GM12891 (cell line): ENCODE results near the gene TM9SF1.

Experiments used
- DNase-seq: peaks from one replicate; pipeline ENCODE4 v3.0.0; 2011; ENCODE audit warnings: low spot score; ENCODE audit not compliant: insufficient read length
- FAIRE-seq: peaks from 2 replicates; lab custom pipeline; 2011; peaks lifted over from hg19 to GRCh38; lab: Jason Lieb, UNC
- PAX5 ChIP-seq: IDR thresholded peaks from 2 replicates; pipeline ENCODE4 v1.6.1; 2011; ENCODE audit warnings: low read length, moderate library complexity, mild to moderate bottlenecking; ENCODE audit not compliant: insufficient read depth, severe bottlenecking
- POLR2A ChIP-seq: IDR thresholded peaks from 2 replicates; pipeline ENCODE4 v1.6.1; 2011; ENCODE audit warnings: low read depth, low read length, control low read depth
- POLR2AphosphoS5 ChIP-seq: IDR thresholded peaks from 2 replicates; pipeline ENCODE4 v1.6.1; 2011; ENCODE audit warnings: low read depth, low read length, control low read depth
- POU2F2 ChIP-seq: IDR thresholded peaks from 2 replicates; pipeline ENCODE4 v1.6.1; 2011; ENCODE audit warnings: low read depth, mild to moderate bottlenecking, control low read depth, low read length, moderate library complexity
- SPI1 ChIP-seq: IDR thresholded peaks from 2 replicates; pipeline ENCODE4 v1.6.1; 2011; ENCODE audit warnings: low read depth, low read length, control low read depth
- TAF1 ChIP-seq: IDR thresholded peaks from 2 replicates; pipeline ENCODE4 v1.6.1; 2011; ENCODE audit warnings: low read depth, low read length, control low read depth

Gene TM9SF1

DNA sequence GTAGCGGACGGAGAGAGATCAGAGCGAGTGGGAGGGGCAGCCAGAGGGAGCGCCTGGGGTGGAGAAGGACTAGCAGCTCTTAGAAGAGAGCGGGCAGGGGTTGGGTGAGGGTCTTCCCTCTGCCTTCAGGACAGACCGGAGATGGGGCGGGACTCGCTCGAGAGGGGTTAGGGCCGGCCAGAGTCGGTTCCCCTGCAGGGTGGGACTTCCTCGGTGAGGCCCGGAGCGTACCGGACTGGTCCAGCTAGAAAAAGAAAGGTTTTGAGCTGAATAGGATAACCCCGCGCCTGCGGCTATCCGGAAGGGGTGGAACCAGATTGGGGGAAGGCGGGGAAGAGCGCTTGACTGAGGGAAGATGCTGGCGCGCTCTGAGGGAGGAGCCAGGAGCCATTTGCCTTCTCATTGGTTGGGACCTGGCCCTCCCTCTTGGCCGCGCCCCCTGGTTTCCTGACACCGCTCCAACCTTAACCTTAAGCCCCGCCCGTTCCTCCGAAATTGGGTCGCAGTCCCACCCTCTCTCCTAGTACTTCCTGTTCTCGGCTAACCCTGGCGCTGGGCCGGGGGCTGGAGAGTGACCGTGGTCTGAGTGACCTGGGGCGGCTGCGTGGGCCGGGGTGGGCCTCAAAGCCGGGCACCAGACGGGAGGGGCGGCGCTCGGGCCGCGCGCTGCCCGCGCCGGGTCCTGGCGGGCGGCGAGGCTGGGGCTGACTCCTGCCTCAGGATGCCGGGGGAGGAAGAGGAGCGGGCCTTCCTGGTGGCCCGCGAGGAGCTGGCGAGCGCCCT is 48.1 kb downstream of the TM9SF1 start, which contains the start of gene RNF31:
Gene RNF31, plus strand, starts transcription at position 521 of the 783 bp plus-strand sequence. Its CDS starts 201 bp downstream, at position 722.
- TF ChIP-seq POU2F2 (no peak), POLR2A (no peak), POLR2AphosphoS5 (peak; percentile 30; the same call in 1 of the 2 replicates)
- FAIRE-seq, result peak; percentile 98
- peak; percentile 95 for DNase-seq

DNA sequence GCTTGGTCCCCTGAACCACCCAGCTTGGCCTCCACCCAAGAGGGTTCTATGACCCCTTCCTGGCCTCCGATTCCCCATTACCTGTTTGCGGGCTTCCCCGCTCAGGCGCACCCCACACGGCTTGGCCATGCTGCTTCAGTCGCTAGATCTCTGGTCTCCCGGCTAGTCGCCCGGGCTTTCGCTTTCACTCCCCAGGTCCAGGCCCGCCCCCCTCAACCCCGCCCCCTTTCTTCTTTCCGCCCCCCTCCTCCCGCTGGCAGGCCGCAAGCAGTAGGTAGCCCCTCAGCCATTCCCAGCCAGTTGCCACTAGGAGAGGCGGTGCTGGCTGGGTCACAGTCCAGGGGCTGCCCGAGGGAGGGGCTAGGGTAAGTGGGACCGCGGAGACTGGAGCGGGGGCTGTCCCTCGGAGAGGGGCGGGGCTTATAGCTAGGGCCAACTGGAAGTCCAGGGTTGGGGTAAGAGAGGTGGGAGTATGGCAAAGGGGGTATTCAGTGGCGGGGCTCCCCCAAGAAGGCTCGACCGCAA is 48.7 kb downstream of the TM9SF1 start, which contains the start of gene PSME2:
Gene PSME2, minus strand, starts transcription at position 158 of the 525 bp plus-strand sequence. Its CDS starts 29 bp downstream, at position 129.
- TF ChIP-seq POLR2A (peak; percentile 78), SPI1 (no peak), TAF1 (no peak), PAX5 (peak; percentile 68), POU2F2 (0 out of 2 replicates have a peak, but pooled peaks have one; percentile 12), POLR2AphosphoS5 (peak; percentile 83)
- peak; percentile 93 for FAIRE-seq
- peak; percentile 92 for DNase-seq

- DNase-seq (no peak), FAIRE-seq (peak; percentile 23)
- TF ChIP-seq POLR2AphosphoS5 (no peak), TAF1 (no peak), PAX5 (no peak), SPI1 (no peak)
These were observed 49.4 kb downstream of the TM9SF1 start for GRCh38 chr14:24145690-24146452.

DNA sequence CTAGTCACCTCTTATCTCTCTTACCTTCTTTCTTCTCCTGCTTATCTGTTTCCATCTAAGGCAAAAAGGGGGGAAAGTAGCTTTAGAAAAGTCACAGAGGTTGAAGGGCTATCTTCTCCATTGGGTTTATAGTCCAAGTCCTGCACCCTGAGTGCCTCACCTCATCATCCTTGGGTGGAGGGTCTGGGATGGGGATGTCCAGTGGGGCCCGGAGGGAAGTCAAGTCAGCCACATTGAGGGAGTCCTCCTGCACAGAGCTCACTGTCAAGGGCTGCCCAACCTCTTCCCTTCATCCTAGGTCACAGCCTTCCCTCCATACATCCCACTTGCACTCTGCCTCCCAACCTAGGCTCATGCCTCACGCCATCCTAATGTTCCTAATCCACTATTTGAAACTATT is 50.0 kb downstream of the TM9SF1 start:
- no peak for FAIRE-seq
- TF ChIP-seq TAF1 (no peak), PAX5 (no peak), POU2F2 (no peak)

DNA sequence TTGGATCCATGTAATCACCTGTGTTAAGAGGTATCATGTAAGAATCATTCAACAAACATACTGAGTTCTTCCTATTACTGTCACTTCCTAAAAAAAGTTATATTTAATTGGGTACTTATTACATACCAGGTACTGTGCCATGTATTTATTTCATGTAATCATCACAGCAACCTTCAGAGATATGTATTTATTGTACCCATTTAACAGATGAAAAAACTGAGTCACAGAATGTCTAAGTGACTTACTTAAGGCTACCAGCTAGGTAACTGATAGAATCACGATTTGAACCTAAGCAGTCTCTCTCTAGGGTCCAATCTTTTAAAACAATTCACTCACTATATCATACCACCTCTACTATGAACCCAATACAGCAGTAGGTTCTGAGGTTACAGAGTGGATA is 50.8 kb downstream of the TM9SF1 start:
- DNase-seq (no peak), FAIRE-seq (no peak)
- TF ChIP-seq TAF1 (no peak), SPI1 (no peak), POU2F2 (no peak), PAX5 (no peak), POLR2AphosphoS5 (no peak), POLR2A (no peak)

More for the DNA sequence above, 50.0 kb downstream of the TM9SF1 start:
- DNase-seq, result no peak

DNA sequence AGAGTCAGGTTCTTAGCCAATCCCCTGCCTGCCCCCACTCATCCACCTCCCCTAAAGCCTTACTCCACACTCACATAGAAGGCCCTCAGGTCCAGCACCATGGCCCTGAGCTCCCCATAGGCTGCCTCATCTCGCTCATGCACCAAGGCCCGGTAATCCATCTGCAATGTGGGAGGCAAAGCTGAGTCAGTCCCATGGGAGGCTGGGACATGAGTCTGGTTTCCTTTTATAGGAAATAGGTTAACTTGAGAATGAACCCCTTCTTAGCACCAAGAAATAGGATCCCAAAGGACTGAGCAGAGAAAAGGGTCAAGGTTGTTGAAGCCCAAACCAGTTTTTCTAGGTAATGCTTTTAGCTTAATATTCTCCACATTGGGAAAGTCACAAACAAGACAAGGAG is 51.7 kb downstream of the TM9SF1 start:
- FAIRE-seq (no peak), DNase-seq (no peak)

GRCh38 chr14:24141097-24141880 is 54.0 kb downstream of the TM9SF1 start, which contains the start of gene EMC9:
Gene EMC9 (minus strand): TSS chr14:24141591. CDS start chr14:24141304, 287 bp downstream.
- TF ChIP-seq POLR2AphosphoS5, result peak; percentile 83
- TF ChIP-seq TAF1, result peak; percentile 7
- peak; percentile 72 for TF ChIP-seq PAX5
- TF ChIP-seq SPI1, result peak; percentile 74
- TF ChIP-seq POU2F2, result peak; percentile 53
- TF ChIP-seq POLR2A, result peak; percentile 78; the same call in 1 of the 2 replicates
- DNase-seq (peak; percentile 96), FAIRE-seq (peak; percentile 82)

More for the DNA sequence above, 51.7 kb downstream of the TM9SF1 start:
- TF ChIP-seq SPI1, result no peak
- TF ChIP-seq TAF1, result no peak
- no peak for TF ChIP-seq PAX5
- TF ChIP-seq POLR2AphosphoS5, result no peak
- no peak for TF ChIP-seq POU2F2
- no peak for TF ChIP-seq POLR2A

DNA sequence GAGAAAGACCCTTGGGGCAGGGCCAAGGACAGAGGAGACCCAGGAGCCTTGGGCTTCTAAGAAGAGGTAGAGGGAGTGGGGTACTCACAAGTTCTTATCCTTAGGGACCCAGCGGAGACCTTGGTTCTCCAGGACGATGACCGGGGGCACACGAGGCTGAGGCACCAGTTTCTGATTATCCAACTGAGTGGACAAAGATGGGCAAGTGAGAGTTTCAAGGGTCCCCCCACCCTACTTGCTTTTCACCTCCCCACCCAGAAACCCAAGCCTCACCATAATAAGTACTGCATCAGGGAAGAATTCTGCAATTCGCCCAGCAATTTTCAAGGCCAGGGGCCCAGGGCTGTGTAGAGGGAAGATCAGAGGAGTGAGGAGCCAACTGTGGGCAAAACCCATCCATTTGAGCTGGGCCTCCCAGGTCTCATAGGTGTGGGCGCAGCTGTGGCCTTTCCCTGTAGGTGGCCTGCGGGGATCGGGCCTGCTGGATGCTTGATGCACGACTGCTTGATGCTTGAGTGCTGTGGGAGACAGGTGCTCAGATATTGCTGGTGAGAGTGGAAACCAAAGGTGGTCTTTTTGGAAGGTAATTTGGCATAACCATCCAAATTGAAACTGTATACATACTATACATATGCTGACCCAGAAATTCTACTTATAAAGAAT is 55.8 kb downstream of the TM9SF1 start:
- FAIRE-seq, result no peak
- TF ChIP-seq PAX5 (no peak), POLR2AphosphoS5 (no peak), TAF1 (no peak), POU2F2 (no peak), SPI1 (no peak), POLR2A (no peak)

More for the DNA sequence above, 55.8 kb downstream of the TM9SF1 start:
- DNase-seq, result no peak
